HepG2 (cell line): ENCODE results near the gene TMEM221. TPM values are rescaled to one million over a fixed set of nuclear protein-coding genes. Genes with fewer than 3 reads are reported as not detected.

Experiments
- AGO1 ChIP-seq: fragments of 200-400 bp; formaldehyde crosslinking; IDR thresholded peaks from 2 replicates; pipeline ENCODE4 v1.6.1; 2017; ENCODE audit warnings: mild to moderate bottlenecking, low read depth, low read length, moderate library complexity; ENCODE audit not compliant: poor library complexity, severe bottlenecking
- AGO2 ChIP-seq: fragments of 200-400 bp; formaldehyde crosslinking; optimal IDR thresholded peaks from 2 replicates; pipeline ENCODE3; 2017; ENCODE audit warnings: mild to moderate bottlenecking, low read depth, low read length, moderate library complexity
- HNRNPUL1 ChIP-seq: fragments of 200-400 bp; formaldehyde crosslinking; IDR thresholded peaks from 2 replicates; pipeline ENCODE4 v1.6.1; 2017; ENCODE audit warnings: low read depth, mild to moderate bottlenecking, low read length, moderate library complexity
- NR0B2 ChIP-seq: sonication (generic); formaldehyde crosslinking; IDR thresholded peaks from 2 replicates; pipeline ENCODE4 v1.4.0; 2020; ENCODE audit warnings: mild to moderate bottlenecking, missing genetic modification reagents
- TBX2 ChIP-seq: sonication (generic); formaldehyde crosslinking; IDR thresholded peaks from 2 replicates; pipeline ENCODE4 v1.5.0; 2020; ENCODE audit warnings: missing genetic modification reagents, mild to moderate bottlenecking, borderline replicate concordance
- ZNF30 ChIP-seq: sonication (generic); formaldehyde crosslinking; IDR thresholded peaks from 2 replicates; pipeline ENCODE4 v1.5.0; 2020; ENCODE audit warnings: mild to moderate bottlenecking, missing genetic modification reagents
- ZNF772 ChIP-seq: sonication (generic); formaldehyde crosslinking; IDR thresholded peaks from 2 replicates; pipeline ENCODE4 v1.5.0; 2020; ENCODE audit warnings: mild to moderate bottlenecking, missing genetic modification reagents
- polyA plus RNA-seq, 8 experiments: library from polyadenylated mRNA; depleted of rRNA in 3 of 8; stranded (reverse) in 7 of 8; unstranded in 1 of 8; fragments of >200 nt; fragmentation: Illumina TruSeq in 4 of 8; extraction: Trizol in 4 of 8; gene quantifications; 2 replicates each; pipeline versions ENCODE4 v1.2.1 to v1.2.3, GENCODE V29; 2011 to 2016; ENCODE audit warnings: low read depth in 4 of 8, missing spikeins in 1 of 8, mixed read lengths in 1 of 8; ENCODE audit not compliant: insufficient read depth in 1 of 8
- total RNA-seq, 5 experiments: library from RNA; depleted of rRNA; stranded (reverse); fragments of >200 nt; fragmentation: Illumina TruSeq; extraction: Trizol; gene quantifications; 2 replicates each; pipeline ENCODE4 v1.2.3, GENCODE V29; 2016; ENCODE audit warnings: low read depth in 1 of 5
- TF ChIP-seq, protein P1 (sequence below): sonication (generic); formaldehyde crosslinking; IDR thresholded peaks from 2 replicates; pipeline ENCODE4 v1.5.1; 2020; ENCODE audit warnings: mild to moderate bottlenecking, missing genetic modification reagents, borderline replicate concordance
- TF ChIP-seq, protein P2 (sequence below): sonication (generic); formaldehyde crosslinking; IDR thresholded peaks from 2 replicates; pipeline ENCODE4 v1.5.0; 2020; ENCODE audit warnings: mild to moderate bottlenecking, missing genetic modification reagents, moderate library complexity

Gene TMEM221
- total and polyA plus RNA-seq, 2 of the 13 experiments (the other 11 are each of a cell fraction or from before 2014, with no cell fraction given) = 0.33 to 0.77 TPM

DNA sequence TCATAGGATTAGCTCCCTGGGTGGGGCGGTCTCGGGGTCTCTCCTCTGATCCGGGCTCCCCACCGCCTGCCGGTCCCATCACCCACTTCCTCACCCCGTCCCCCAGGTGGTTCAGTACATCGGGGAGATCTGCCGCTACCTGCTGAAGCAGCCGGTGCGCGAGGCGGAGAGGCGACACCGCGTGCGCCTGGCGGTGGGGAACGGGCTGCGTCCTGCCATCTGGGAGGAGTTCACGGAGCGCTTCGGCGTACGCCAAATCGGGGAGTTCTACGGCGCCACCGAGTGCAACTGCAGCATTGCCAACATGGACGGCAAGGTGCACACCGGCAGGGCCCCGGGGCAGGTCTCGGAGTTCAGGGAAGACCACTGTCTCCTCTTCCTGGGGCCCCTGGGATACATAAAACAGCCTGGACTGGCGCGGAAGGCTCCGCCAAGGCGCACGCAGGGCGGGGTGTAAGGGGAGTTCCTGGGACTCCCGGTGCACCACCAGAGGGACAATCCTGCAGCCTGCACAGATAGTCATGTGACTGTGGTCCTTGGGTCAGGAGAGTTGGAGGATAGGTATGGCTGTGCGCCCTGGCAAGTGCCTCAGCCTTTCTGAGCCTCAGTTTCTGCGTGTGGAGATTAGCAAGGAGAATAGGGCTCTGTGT, 48.8 kb upstream of the TMEM221 start (continued):
- TF ChIP-seq TBX2 (no peak), HNRNPUL1 (no peak), ZNF30 (no peak), AGO2 (peak; percentile 68), AGO1 (peak; percentile 18), NR0B2 (CRISPR knock-in tag) (no peak), ZNF772 (CRISPR knock-in tag) (no peak)
- TF ChIP-seq, protein P1, sequence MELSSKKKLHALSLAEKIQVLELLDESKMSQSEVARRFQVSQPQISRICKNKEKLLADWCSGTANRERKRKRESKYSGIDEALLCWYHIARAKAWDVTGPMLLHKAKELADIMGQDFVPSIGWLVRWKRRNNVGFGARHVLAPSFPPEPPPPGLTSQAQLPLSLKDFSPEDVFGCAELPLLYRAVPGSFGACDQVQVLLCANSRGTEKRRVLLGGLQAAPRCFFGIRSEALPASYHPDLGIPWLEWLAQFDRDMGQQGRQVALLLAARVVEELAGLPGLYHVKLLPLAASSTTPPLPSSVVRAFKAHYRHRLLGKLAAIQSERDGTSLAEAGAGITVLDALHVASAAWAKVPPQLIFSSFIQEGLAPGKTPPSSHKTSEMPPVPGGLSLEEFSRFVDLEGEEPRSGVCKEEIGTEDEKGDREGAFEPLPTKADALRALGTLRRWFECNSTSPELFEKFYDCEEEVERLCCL (CRISPR knock-in tag) = no peak
- TF ChIP-seq, protein P2, sequence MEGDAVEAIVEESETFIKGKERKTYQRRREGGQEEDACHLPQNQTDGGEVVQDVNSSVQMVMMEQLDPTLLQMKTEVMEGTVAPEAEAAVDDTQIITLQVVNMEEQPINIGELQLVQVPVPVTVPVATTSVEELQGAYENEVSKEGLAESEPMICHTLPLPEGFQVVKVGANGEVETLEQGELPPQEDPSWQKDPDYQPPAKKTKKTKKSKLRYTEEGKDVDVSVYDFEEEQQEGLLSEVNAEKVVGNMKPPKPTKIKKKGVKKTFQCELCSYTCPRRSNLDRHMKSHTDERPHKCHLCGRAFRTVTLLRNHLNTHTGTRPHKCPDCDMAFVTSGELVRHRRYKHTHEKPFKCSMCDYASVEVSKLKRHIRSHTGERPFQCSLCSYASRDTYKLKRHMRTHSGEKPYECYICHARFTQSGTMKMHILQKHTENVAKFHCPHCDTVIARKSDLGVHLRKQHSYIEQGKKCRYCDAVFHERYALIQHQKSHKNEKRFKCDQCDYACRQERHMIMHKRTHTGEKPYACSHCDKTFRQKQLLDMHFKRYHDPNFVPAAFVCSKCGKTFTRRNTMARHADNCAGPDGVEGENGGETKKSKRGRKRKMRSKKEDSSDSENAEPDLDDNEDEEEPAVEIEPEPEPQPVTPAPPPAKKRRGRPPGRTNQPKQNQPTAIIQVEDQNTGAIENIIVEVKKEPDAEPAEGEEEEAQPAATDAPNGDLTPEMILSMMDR (CRISPR knock-in tag) = no peak
